Brain microvascular endothelial cell (primary cell): ENCODE results near the gene PSTPIP1.

ENCODE experiments used
- DNase-seq: peaks from one replicate; pipeline ENCODE4 v3.0.0-alpha.2; 2020
- H3K27ac ChIP-seq: fragments of 250-450 bp; sonication (Bioruptor Pico); 2 replicates; pipeline ENCODE4 v1.5.1; 2020; ENCODE audit warnings: mild to moderate bottlenecking, moderate library complexity
- H3K27me3 ChIP-seq: fragments of 250-450 bp; sonication (Bioruptor Pico); replicated peaks from 2 replicates; pipeline ENCODE4 v1.5.1; 2020; ENCODE audit warnings: mild to moderate bottlenecking
- H3K36me3 ChIP-seq: fragments of 250-450 bp; sonication (Bioruptor Pico); replicated peaks from 2 replicates; pipeline ENCODE4 v1.5.1; 2020; ENCODE audit warnings: mild to moderate bottlenecking
- H3K4me3 ChIP-seq: 2 replicates; pipeline ENCODE4 v1.5.1; 2011; ENCODE audit warnings: low read depth, mild to moderate bottlenecking, control low read depth, low read length, moderate library complexity
- CTCF ChIP-seq: IDR thresholded peaks from 2 replicates; pipeline ENCODE4 v1.5.1; 2011; ENCODE audit warnings: low read depth, mild to moderate bottlenecking, moderate library complexity, low read length, control low read depth, inconsistent platforms; ENCODE audit errors: missing control alignments
- in situ Hi-C: cut with HindIII; loops from 2 replicates; pipeline ENCODE4 v1.10.0; 2017; ENCODE audit warnings: low sequenced_read_pairs, low pct_ligation_motif_present

PSTPIP1 gene

GRCh38 chr15:76999996-77000395, 5.1 kb downstream of the PSTPIP1 start:
- H3K27ac ChIP-seq: no peak overlapping the region
- DNase-seq: no peak

DNA sequence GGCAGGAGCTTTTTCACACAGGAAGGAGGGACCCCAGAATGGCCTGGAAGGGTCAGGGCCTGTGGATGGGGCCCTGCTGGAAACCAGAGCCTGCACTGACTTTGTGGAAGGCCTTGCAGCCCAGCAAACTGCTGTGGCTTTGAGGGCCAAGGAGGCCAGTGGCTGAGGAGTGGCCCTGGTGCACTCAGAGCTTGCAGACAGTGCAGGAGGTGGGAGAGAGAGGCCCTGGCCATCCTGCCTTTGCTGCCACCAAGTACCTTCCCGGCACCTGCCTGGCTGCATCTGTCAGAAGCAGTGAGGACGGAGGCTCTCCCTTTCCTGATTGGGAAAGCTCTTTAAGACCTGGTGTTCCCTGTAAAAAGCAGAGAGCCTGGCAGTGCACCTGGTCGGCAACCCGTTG, 6.4 kb downstream of the PSTPIP1 start:
- no peak for TF ChIP-seq CTCF
- H3K36me3 ChIP-seq: no peaks in the 10 kb centered on the region
- no peak overlapping the region for H3K27ac ChIP-seq
- H3K27me3 ChIP-seq: no peaks in the 10 kb centered on the region
- in situ Hi-C loops: no loop called here
- DNase-seq: no peak
- H3K4me3 ChIP-seq: no peak overlapping the region

More at GRCh38 chr15:76999996-77000395, 5.1 kb downstream of the PSTPIP1 start:
- H3K36me3 ChIP-seq: no peaks in the 10 kb centered on the region
- H3K4me3 ChIP-seq: no peak overlapping the region
- in situ Hi-C loops: no loop called here
- H3K27me3 ChIP-seq: no peaks in the 10 kb centered on the region
- no peak for TF ChIP-seq CTCF

DNA sequence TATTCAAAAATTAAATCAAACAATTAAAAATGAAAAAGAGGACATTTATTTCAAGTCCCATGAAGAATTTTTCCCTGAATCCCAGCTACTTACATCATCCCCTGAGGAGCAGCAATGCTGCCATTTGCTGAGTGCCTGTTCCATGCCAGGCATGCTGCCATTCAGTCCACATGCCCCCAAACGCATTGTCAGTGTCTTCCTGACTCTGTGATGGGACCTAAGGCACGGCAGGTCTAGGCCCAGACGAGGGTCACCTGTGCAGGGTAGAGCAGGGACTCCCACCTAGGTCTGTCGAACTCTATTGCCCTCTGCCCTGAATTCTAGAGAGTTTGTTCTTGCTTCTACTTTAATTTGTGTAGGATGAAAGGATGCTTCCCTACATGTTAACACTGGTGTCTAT, 7.0 kb downstream of the PSTPIP1 start:
- no peak for DNase-seq
- in situ Hi-C loops: no loop called here
- H3K27me3 ChIP-seq: no peaks in the 10 kb centered on the region
- no peaks in the 10 kb centered on the region for H3K36me3 ChIP-seq
- H3K27ac ChIP-seq: no peak overlapping the region
- TF ChIP-seq CTCF: no peak
- H3K4me3 ChIP-seq: no peak overlapping the region

- no peak overlapping the region for H3K27ac ChIP-seq
- in situ Hi-C loops: no loop called here
- no peak for DNase-seq
- H3K36me3 ChIP-seq: no peaks in the 10 kb centered on the region
- no peaks in the 10 kb centered on the region for H3K27me3 ChIP-seq
- H3K4me3 ChIP-seq: no peak overlapping the region
- TF ChIP-seq CTCF: no peak
Measured at GRCh38 chr15:77002436-77002835, 7.5 kb downstream of the PSTPIP1 start.

DNA sequence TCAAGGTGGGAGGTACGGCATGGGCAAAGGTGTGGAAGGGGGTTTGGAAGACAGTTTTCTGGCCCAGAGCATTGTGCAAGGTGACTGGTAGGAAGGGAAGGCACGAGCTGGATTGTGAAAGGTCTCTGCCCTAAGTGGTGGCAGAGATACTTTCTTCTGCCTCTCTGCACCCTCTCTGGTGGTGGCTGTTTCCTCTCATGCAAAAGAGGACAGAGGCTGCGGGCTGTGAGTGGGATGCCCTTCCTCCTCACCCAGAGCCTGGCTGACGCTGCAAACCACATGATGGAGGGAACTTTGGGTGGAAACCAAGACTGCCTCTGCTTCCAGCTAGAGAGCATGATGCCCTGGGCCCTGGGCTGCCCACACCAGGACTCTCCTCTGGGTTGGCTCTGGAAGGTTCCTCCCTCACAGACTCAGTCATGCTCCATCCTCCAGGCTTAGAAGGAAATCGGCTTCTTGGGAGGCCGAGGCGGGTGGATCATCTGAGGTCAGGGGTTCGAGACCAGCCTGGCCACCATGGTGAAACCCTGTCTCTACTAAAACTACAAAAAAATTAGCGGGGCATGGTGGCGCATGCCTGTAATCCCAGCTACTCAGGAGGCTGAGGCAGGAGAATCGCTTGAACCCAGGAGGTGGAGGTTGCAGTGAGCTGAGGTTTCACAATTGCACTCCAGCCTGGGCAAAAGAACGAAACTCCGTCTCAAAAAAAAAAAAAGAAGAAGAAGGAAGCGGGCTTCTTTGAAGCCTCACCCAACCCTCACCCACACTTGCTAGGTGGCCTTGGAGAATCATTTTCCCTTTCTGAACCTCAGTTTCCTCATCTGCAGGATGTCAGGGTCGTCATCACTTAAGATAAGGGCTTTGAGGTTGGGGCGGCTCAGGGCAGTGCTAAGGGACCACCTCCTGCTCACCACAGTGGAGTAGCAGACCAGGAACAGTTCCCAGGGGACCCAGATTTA, 8.3 kb downstream of the PSTPIP1 start:
- DNase-seq: no peak
- H3K27ac ChIP-seq: no peak overlapping the region
- in situ Hi-C loops: no loop called here
- no peaks in the 10 kb centered on the region for H3K36me3 ChIP-seq
- no peak for TF ChIP-seq CTCF
- H3K4me3 ChIP-seq: no peak overlapping the region
- H3K27me3 ChIP-seq: no peaks in the 10 kb centered on the region

DNA sequence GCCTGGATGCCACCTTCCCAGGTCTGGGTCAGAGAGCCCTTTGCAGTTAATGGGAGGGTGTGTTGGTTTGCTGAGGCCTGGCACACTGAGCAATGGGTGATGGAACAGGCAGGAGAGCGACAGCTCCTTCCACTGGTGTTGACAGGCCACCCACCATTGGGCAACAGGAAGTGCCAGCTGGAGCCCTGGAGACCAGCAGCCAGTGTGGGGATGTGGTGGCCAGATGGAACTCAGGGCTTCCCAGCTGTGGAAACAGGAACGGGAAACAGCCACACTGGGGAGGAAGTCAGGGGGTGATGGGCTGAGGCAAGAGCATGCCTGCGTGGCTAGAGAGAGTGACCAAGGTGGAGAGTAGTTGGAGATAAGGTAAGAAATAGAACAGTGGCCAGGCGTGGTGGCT, 9.3 kb downstream of the PSTPIP1 start:
- Histone ChIP-seq H3K27me3 (no peaks in the 10 kb centered on the region), H3K27ac (no peak overlapping the region), H3K36me3 (no peaks in the 10 kb centered on the region), H3K4me3 (no peak overlapping the region)
- in situ Hi-C loops: no loop called here
- TF ChIP-seq CTCF: no peak
- DNase-seq: no peak
